A673 (cell line): ENCODE results near the gene ABHD4. TPM values are rescaled to one million over a fixed set of nuclear protein-coding genes. Genes with fewer than 3 reads are reported as not detected.

Experiments used
- BruUV-seq: library from RNA; stranded (reverse); fragments of 400-500 nt; replicated peaks from 2 replicates; lab custom pipeline; 2021; lab: Mats Ljungman, UMichigan
- CTCF ChIA-PET: fragments of 300-600 bp; sonication (Branson Sonifier 250); formaldehyde crosslinking; loops from one replicate; lab custom pipeline; 2022; ENCODE audit warnings: antibody characterized with exemption; lab: Charles Lee
- POLR2A ChIA-PET: fragments of 300-600 bp; sonication (Branson Sonifier 250); formaldehyde crosslinking; loops from one replicate; lab custom pipeline; 2022; ENCODE audit warnings: antibody characterized with exemption; ENCODE audit not compliant: low non-redundant PET; lab: Charles Lee
- DNase-seq: peaks from one replicate; pipeline ENCODE4 v3.0.0-alpha.2; 2015; ENCODE audit warnings: low spot score
- H3K27ac ChIP-seq: fragments of 200-600 bp; sonication (generic); 2 replicates; pipeline ENCODE4 v1.5.1; 2016; ENCODE audit warnings: mixed run types, low read depth, mild to moderate bottlenecking, mixed read lengths, antibody characterized with exemption, low read length; ENCODE audit not compliant: poor library complexity, severe bottlenecking
- H3K27me3 ChIP-seq: fragments of 200-600 bp; sonication (generic); replicated peaks from 2 replicates; pipeline ENCODE4 v1.6.1; 2017; ENCODE audit warnings: mixed run types, low read depth, mild to moderate bottlenecking, mixed read lengths, antibody characterized with exemption, low read length; ENCODE audit not compliant: insufficient read depth, poor library complexity
- H3K36me3 ChIP-seq: fragments of 200-600 bp; sonication (generic); 2 replicates; pipeline ENCODE4 v1.6.1; 2016; ENCODE audit warnings: mixed run types, mild to moderate bottlenecking, mixed read lengths, antibody characterized with exemption, low read length; ENCODE audit not compliant: insufficient read depth, poor library complexity, severe bottlenecking
- H3K4me1 ChIP-seq: fragments of 200-600 bp; sonication (generic); 2 replicates; pipeline ENCODE4 v1.6.1; 2017; ENCODE audit warnings: mixed run types, mild to moderate bottlenecking, mixed read lengths, antibody characterized with exemption, low read length; ENCODE audit not compliant: insufficient read depth, poor library complexity, severe bottlenecking
- H3K4me3 ChIP-seq: fragments of 200-600 bp; sonication (generic); 2 replicates; pipeline ENCODE4 v1.5.1; 2016; ENCODE audit warnings: low read depth, mixed run types, mild to moderate bottlenecking, mixed read lengths, low read length; ENCODE audit not compliant: poor library complexity, severe bottlenecking
- H3K9me3 ChIP-seq: fragments of 200-600 bp; sonication (generic); 2 replicates; pipeline ENCODE4 v1.6.1; 2016; ENCODE audit warnings: mixed run types, low read depth, mild to moderate bottlenecking, mixed read lengths, antibody characterized with exemption, low read length; ENCODE audit not compliant: poor library complexity, severe bottlenecking
- EZH2 ChIP-seq: fragments of 200-600 bp; sonication (generic); IDR thresholded peaks from 2 replicates; pipeline ENCODE4 v1.6.1; 2017; ENCODE audit warnings: borderline replicate concordance, low read depth, mild to moderate bottlenecking, mixed read lengths, antibody characterized with exemption, low read length; ENCODE audit not compliant: poor library complexity, severe bottlenecking
- intact Hi-C: fragments of 100-400 bp; cut with micrococcal nuclease; formaldehyde crosslinking; loops from one replicate; pipeline ENCODE4 v1.10.0; 2022; ENCODE audit not compliant: unreplicated experiment
- total RNA-seq: library from RNA; stranded (reverse); gene quantifications from 2 replicates; pipeline ENCODE4 v1.2.3, GENCODE V29; 2021
- TF ChIP-seq, protein P1 (sequence below): fragments of 300-800, 200-600 bp; sonication (generic); conservative IDR thresholded peaks from 2 replicates; pipeline ENCODE4 v1.5.1; 2017; ENCODE audit warnings: low read depth, mild to moderate bottlenecking, antibody characterized with exemption, low read length, moderate library complexity, mixed read lengths

ABHD4 gene
- total RNA-seq, 1 experiment from 2014 or later = 36.6 TPM

DNA sequence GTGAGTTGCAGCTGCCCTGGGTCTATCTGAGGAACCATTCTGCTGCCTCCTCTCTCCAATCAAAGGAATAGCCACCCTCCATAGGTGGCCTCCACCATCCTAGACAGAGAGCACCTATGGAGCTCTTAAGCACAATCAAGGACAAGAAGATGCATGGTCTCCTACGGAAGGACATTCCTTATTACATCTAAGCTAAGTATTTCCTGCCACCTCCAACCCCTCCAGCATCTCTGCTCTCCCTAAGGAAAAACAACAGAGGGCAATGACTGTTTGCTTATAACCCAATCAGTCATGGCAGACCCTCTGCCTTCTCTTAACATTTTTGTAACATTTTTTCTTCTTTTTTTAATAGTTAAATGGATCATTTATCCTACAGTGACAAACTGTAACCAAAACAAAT, 60.8 kb downstream of the ABHD4 start:
- no peaks in the 10 kb centered on the region for H3K9me3 ChIP-seq
- TF ChIP-seq, protein P1, sequence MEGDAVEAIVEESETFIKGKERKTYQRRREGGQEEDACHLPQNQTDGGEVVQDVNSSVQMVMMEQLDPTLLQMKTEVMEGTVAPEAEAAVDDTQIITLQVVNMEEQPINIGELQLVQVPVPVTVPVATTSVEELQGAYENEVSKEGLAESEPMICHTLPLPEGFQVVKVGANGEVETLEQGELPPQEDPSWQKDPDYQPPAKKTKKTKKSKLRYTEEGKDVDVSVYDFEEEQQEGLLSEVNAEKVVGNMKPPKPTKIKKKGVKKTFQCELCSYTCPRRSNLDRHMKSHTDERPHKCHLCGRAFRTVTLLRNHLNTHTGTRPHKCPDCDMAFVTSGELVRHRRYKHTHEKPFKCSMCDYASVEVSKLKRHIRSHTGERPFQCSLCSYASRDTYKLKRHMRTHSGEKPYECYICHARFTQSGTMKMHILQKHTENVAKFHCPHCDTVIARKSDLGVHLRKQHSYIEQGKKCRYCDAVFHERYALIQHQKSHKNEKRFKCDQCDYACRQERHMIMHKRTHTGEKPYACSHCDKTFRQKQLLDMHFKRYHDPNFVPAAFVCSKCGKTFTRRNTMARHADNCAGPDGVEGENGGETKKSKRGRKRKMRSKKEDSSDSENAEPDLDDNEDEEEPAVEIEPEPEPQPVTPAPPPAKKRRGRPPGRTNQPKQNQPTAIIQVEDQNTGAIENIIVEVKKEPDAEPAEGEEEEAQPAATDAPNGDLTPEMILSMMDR = no peak
- TF ChIP-seq EZH2 = no peak
- POLR2A ChIA-PET = no interaction called here
- CTCF ChIA-PET = interaction anchor here (1.2 kb wide), 1 partner anchor 17 kb away, joined by 3 read pairs; no protein-coding TSS in a partner anchor
- H3K27ac ChIP-seq = no peak overlapping the region
- intact Hi-C loops = loop anchor here (10.0 kb wide), 1 partner anchor 354 kb away; no protein-coding TSS in a partner anchor
- H3K4me1 ChIP-seq = peaks cover 14% of the 10 kb centered on the region
- H3K36me3 ChIP-seq = no peaks in the 10 kb centered on the region
- no TSS peak for BruUV-seq
- DNase-seq = no peak
- no peaks in the 10 kb centered on the region for H3K27me3 ChIP-seq
- no peak overlapping the region for H3K4me3 ChIP-seq

DNA sequence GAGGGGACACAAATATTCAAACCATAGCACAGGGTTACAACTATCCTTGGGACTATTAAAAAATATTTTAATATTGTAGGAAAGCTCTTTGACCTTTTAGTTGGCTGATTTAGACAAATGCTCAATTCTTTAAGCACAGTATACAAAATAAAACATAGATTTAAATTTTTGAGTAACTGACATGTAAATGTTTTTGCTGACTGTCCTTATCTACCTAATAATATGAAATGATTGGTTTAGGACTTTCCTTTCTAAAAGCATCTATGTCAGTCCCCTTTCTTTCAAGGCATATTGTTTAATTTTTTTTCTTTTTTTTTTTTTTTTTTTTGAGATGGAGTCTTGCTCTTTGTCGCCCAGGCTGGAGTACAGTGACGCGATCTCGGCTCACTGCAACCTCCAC, 62.6 kb downstream of the ABHD4 start:
- Histone ChIP-seq H3K9me3 (no peaks in the 10 kb centered on the region), H3K4me3 (no peak overlapping the region), H3K36me3 (no peaks in the 10 kb centered on the region), H3K4me1 (peaks cover 14% of the 10 kb centered on the region), H3K27ac (no peak overlapping the region), H3K27me3 (no peaks in the 10 kb centered on the region)
- CTCF ChIA-PET = no interaction called here
- no TSS peak for BruUV-seq
- TF ChIP-seq, protein P1 = no peak
- TF ChIP-seq EZH2 = no peak
- intact Hi-C loops = no loop called here
- POLR2A ChIA-PET = interaction anchor here (0.6 kb wide), 1 partner anchor 642 kb away, joined by 4 read pairs; no protein-coding TSS in a partner anchor
- no peak for DNase-seq

Other genes starting within 250 kb of the ABHD4 start
- 224 and 261 TPM in 2 replicates for gene DAD1, start 9.1 kb upstream of the ABHD4 start, total RNA-seq
- gene OR6J1, start 46.1 kb downstream of the ABHD4 start, total RNA-seq = not detected in 2 replicates
- gene OXA1L, start 168.4 kb downstream of the ABHD4 start, total RNA-seq = 103 and 107 TPM in 2 replicates
- 1.9 and 2.3 TPM in 2 replicates for gene SLC7A7, start 217.1 kb downstream of the ABHD4 start, total RNA-seq
- gene MRPL52, start 231.6 kb downstream of the ABHD4 start, total RNA-seq = 169 and 187 TPM in 2 replicates
- 91.3 and 110 TPM in 2 replicates for gene MMP14, start 238.3 kb downstream of the ABHD4 start, total RNA-seq